Endothelial cell of umbilical vein (primary cell): ENCODE measurements around the gene RRM2. TPM values are rescaled to one million over a fixed set of nuclear protein-coding genes. Genes with fewer than 3 reads are reported as not detected.

Source experiments
- BruUV-seq: library from RNA; stranded (reverse); fragments of 400-500 nt; replicated peaks from 2 replicates; lab custom pipeline; 2021; lab: Mats Ljungman, UMichigan
- CTCF ChIA-PET: fragments of 300-600, 350-600 bp; sonication (Branson Sonifier 250); formaldehyde crosslinking; loops from one replicate; lab custom pipeline; 2021; ENCODE audit warnings: antibody characterized with exemption, inconsistent platforms; lab: Charles Lee
- POLR2A ChIA-PET: fragments of 300-600, 350-600 bp; sonication (Branson Sonifier 250); formaldehyde crosslinking; loops from one replicate; lab custom pipeline; 2021; ENCODE audit warnings: antibody characterized with exemption, inconsistent platforms; lab: Charles Lee
- DNase-seq: peaks from one replicate; pipeline ENCODE4 v3.0.0-alpha.2; 2011; ENCODE audit warnings: low read depth, low spot score
- FAIRE-seq: peaks from 2 replicates; lab custom pipeline; 2011; peaks lifted over from hg19 to GRCh38; lab: Jason Lieb, UNC
- H2AFZ ChIP-seq: 2 replicates; pipeline ENCODE4 v1.6.0; 2012; ENCODE audit warnings: low read depth, low read length, control low read depth, inconsistent platforms
- H3K27ac ChIP-seq: 2 replicates; pipeline ENCODE4 v1.5.1; 2011; ENCODE audit warnings: low read depth, mild to moderate bottlenecking, control low read depth, low read length, moderate library complexity; ENCODE audit not compliant: insufficient read depth
- H3K27me3 ChIP-seq, 2 experiments: 2 replicates each; pipeline versions ENCODE4 v1.6.0 to v1.6.1; 2011; ENCODE audit warnings: low read length in 2 of 2, mixed read lengths in 1 of 2; ENCODE audit not compliant: control insufficient read depth in 2 of 2, insufficient read depth in 2 of 2
- H3K36me3 ChIP-seq, 2 experiments: 2 replicates in 1 of 2; 3 replicates in 1 of 2; pipeline ENCODE4 v1.5.1; 2011; ENCODE audit warnings: low read length in 2 of 2, mild to moderate bottlenecking in 1 of 2, moderate library complexity in 1 of 2; ENCODE audit not compliant: control insufficient read depth in 2 of 2, insufficient read depth in 2 of 2; ENCODE audit errors: extremely low read depth in 1 of 2
- H3K4me1 ChIP-seq: 3 replicates; pipeline ENCODE4 v1.5.1; 2011; ENCODE audit warnings: mild to moderate bottlenecking, low read length; ENCODE audit not compliant: control insufficient read depth, insufficient read depth; ENCODE audit errors: extremely low read depth
- H3K4me2 ChIP-seq: 2 replicates; pipeline ENCODE4 v1.6.1; 2011; ENCODE audit warnings: low read length, control low read depth, mixed read lengths; ENCODE audit not compliant: insufficient read depth
- H3K4me3 ChIP-seq, 3 experiments: fragments of 200-600 bp in 1 of 3; sonication (generic), shearing (Covaris generic) in 1 of 3; replicated peaks in 1 of 3; 2 replicates each; pipeline ENCODE4 v1.5.1; 2011 to 2016; ENCODE audit warnings: control low read depth in 3 of 3, low read length in 3 of 3, mild to moderate bottlenecking in 2 of 3, inconsistent platforms in 1 of 3, low read depth in 1 of 3, moderate library complexity in 1 of 3; ENCODE audit not compliant: insufficient read depth in 1 of 3
- H3K79me2 ChIP-seq: 2 replicates; pipeline ENCODE4 v1.6.0; 2012; ENCODE audit warnings: low read length, inconsistent platforms; ENCODE audit not compliant: control insufficient read depth, insufficient read depth
- H3K9ac ChIP-seq: replicated peaks from 2 replicates; pipeline ENCODE3; 2011; ENCODE audit warnings: low read length, control low read depth; ENCODE audit not compliant: insufficient read depth; ENCODE audit errors: extremely low read depth
- H3K9me1 ChIP-seq: replicated peaks from 3 replicates; pipeline ENCODE4 v1.6.0; 2011; ENCODE audit warnings: mild to moderate bottlenecking, low read length; ENCODE audit not compliant: control insufficient read depth, insufficient read depth; ENCODE audit errors: extremely low read depth
- H3K9me3 ChIP-seq: replicated peaks from 2 replicates; pipeline ENCODE4 v1.5.1; 2012; ENCODE audit warnings: low read length, inconsistent platforms; ENCODE audit not compliant: control insufficient read depth, insufficient read depth
- H4K20me1 ChIP-seq: replicated peaks from 2 replicates; pipeline ENCODE3; 2011; ENCODE audit warnings: mild to moderate bottlenecking, low read length; ENCODE audit not compliant: control insufficient read depth, insufficient read depth; ENCODE audit errors: extremely low read depth
- EZH2 ChIP-seq: IDR thresholded peaks from 2 replicates; pipeline ENCODE4 v1.6.1; 2012; ENCODE audit warnings: borderline replicate concordance, low read depth, mild to moderate bottlenecking, moderate library complexity, low read length, inconsistent platforms; ENCODE audit not compliant: severe bottlenecking
- FOS ChIP-seq: IDR thresholded peaks from 2 replicates; pipeline ENCODE4 v1.6.1; 2011; ENCODE audit warnings: mild to moderate bottlenecking, low read length, moderate library complexity, borderline replicate concordance; ENCODE audit not compliant: insufficient read depth
- GATA2 ChIP-seq: IDR thresholded peaks from 2 replicates; pipeline ENCODE4 v1.7.0; 2011; ENCODE audit warnings: low read depth, mild to moderate bottlenecking, moderate library complexity, mixed read lengths, low read length; ENCODE audit not compliant: insufficient read length, insufficient read depth
- JUN ChIP-seq: IDR thresholded peaks from 2 replicates; pipeline ENCODE4 v1.6.1; 2011; ENCODE audit warnings: borderline replicate concordance, low read depth; ENCODE audit not compliant: insufficient read length, insufficient read depth
- MYC ChIP-seq: IDR thresholded peaks from one replicate; pipeline ENCODE4 v1.6.1; 2011; ENCODE audit warnings: mild to moderate bottlenecking, low read depth, low read length
- POLR2A ChIP-seq: IDR thresholded peaks from 2 replicates; pipeline ENCODE4 v1.6.1; 2012; ENCODE audit warnings: low read depth, mild to moderate bottlenecking, control low read depth, low read length
- POLR2AphosphoS5 ChIP-seq: IDR thresholded peaks from 2 replicates; pipeline ENCODE4 v1.6.1; 2012; ENCODE audit warnings: low read depth, mild to moderate bottlenecking, control low read depth, low read length, moderate library complexity; ENCODE audit not compliant: insufficient read depth
- dilution Hi-C: fragments of 300-500 bp; cut with MboI; formaldehyde crosslinking; loops from one replicate; pipeline ENCODE4 v1.15.0; 2019; ENCODE audit warnings: low sequenced_read_pairs; ENCODE audit not compliant: extremely low pct_ligation_motif_present
- intact Hi-C: fragments of 100-400 bp; cut with micrococcal nuclease; formaldehyde crosslinking; loops from one replicate; pipeline ENCODE4 v1.10.0; 2022
- polyA plus RNA-seq, 4 experiments: library from polyadenylated mRNA; depleted of rRNA in 3 of 4; stranded (reverse) in 3 of 4; unstranded in 1 of 4; fragments of >200 nt; gene quantifications; 2 replicates each; pipeline versions ENCODE4 v1.2.1 to v1.2.3, GENCODE V29; 2011 to 2012; ENCODE audit warnings: missing spikeins in 1 of 4
- total RNA-seq: library from RNA; stranded (reverse); gene quantifications from 2 replicates; pipeline ENCODE4 v1.2.3, GENCODE V29; 2021
- TF ChIP-seq, protein P1 (sequence below), 2 donors: IDR thresholded peaks; 1 replicate in 1 of 2; 2 replicates in 1 of 2; pipeline ENCODE4 v1.5.1; 2011; ENCODE audit warnings: low read length in 2 of 2, mild to moderate bottlenecking in 2 of 2, moderate library complexity in 2 of 2, control low read depth in 1 of 2, inconsistent platforms in 1 of 2, low read depth in 1 of 2; ENCODE audit not compliant: insufficient read depth in 1 of 2; ENCODE audit errors: extremely low read depth in 1 of 2
- TF ChIP-seq, protein P2 (sequence below): IDR thresholded peaks from 2 replicates; pipeline ENCODE4 v1.6.1; 2011; ENCODE audit not compliant: insufficient read depth, insufficient read length

Gene RRM2
- total and polyA plus RNA-seq, 2 donors (not counting 3 experiments of a cell fraction or from before 2014, with no cell fraction given), result 40.9 to 246 TPM

DNA sequence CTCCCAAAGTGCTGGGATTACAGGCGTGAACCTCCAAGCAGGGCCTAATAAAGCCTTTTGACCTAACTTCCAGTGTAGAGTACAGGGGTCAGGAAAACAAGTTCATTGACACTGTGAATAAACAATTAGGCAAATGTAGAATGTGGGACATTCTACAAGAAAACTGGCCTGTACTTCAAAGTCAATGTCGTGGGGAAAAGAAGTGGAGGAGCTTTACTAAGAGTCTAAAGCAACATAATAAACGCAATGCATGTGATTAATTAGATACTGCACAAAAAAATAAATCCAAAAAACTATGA is 3.6 kb upstream of the RRM2 start:
- BruUV-seq, result no TSS peak
- Histone ChIP-seq H4K20me1 (no peaks in the 10 kb centered on the region), H3K36me3 (no peaks in the 10 kb centered on the region), H3K79me2 (peaks cover 21% of the 10 kb centered on the region), H2AFZ (no peak overlapping the region), H3K9me1 (no peaks in the 10 kb centered on the region), H3K4me1 (peaks cover 29% of the 10 kb centered on the region), H3K9ac (no peak overlapping the region), H3K4me3 (no peak overlapping the region), H3K4me2 (no peak overlapping the region), H3K27ac (no peak overlapping the region), H3K27me3 (no peaks in the 10 kb centered on the region), H3K9me3 (no peaks in the 10 kb centered on the region)
- TF ChIP-seq, protein P1, sequence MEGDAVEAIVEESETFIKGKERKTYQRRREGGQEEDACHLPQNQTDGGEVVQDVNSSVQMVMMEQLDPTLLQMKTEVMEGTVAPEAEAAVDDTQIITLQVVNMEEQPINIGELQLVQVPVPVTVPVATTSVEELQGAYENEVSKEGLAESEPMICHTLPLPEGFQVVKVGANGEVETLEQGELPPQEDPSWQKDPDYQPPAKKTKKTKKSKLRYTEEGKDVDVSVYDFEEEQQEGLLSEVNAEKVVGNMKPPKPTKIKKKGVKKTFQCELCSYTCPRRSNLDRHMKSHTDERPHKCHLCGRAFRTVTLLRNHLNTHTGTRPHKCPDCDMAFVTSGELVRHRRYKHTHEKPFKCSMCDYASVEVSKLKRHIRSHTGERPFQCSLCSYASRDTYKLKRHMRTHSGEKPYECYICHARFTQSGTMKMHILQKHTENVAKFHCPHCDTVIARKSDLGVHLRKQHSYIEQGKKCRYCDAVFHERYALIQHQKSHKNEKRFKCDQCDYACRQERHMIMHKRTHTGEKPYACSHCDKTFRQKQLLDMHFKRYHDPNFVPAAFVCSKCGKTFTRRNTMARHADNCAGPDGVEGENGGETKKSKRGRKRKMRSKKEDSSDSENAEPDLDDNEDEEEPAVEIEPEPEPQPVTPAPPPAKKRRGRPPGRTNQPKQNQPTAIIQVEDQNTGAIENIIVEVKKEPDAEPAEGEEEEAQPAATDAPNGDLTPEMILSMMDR (IDR thresholded peaks at IDR 0.05; ENCODE audit: extremely low read depth in 1 of 2, insufficient read depth in 1 of 2, low read depth in 1 of 2, low read length in 2 of 2), result no peak
- ChIA-PET POLR2A (interaction anchor here (0.6 kb wide), 1 partner anchor 305 kb away, joined by 3 read pairs; no protein-coding TSS in a partner anchor), CTCF (interaction anchor here (1.3 to 2.9 kb wide), 4 partner anchors 22 to 316 kb away, joined by 3 to 16 read pairs (median 10); no protein-coding TSS in a partner anchor)
- intact Hi-C loops, result no loop called here
- dilution Hi-C loops, result no loop called here
- DNase-seq (no peak), FAIRE-seq (no peak)

DNA sequence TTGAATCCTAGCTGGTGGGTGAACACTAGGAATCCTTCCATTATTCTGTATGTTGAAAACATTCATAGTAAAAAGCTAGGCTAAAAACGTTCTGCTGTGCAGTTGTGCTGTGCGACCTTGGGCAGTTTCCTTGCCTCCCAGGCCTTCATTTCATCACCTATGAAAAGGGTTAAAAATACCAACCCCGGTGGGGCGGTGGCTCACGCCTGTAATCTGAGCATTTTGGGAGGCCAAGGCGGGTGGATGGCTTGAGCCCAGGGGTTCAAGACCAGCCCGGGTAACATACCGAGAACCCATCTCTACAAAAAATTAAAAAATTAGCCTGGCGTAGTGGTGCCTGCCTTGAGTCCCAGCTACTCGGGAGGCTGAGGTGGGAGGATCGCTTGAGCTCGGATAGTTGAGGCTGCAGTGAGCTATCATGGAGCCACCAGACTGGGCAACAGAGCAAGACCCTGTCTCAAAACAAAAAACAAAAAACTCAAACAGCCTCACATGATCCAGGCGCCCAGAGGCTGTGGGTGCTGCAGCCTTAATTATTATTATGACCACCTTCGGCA is 2.9 kb upstream of the RRM2 start:
- no TSS peak for BruUV-seq
- dilution Hi-C loops (no loop called here), intact Hi-C loops (loop anchor here (1.0 to 10.0 kb wide), 2 partner anchors 47 to 455 kb away; no protein-coding TSS in a partner anchor)
- no peak overlapping the region for H3K9ac ChIP-seq
- TF ChIP-seq JUN, result no peak
- TF ChIP-seq, protein P1 (IDR thresholded peaks at IDR 0.05; ENCODE audit: extremely low read depth in 1 of 2, insufficient read depth in 1 of 2, low read depth in 1 of 2, low read length in 2 of 2), result no peak
- no peak for TF ChIP-seq POLR2AphosphoS5
- TF ChIP-seq GATA2, result no peak
- no peak for TF ChIP-seq MYC
- no peak for TF ChIP-seq FOS
- no peak for TF ChIP-seq EZH2
- TF ChIP-seq, protein P2, sequence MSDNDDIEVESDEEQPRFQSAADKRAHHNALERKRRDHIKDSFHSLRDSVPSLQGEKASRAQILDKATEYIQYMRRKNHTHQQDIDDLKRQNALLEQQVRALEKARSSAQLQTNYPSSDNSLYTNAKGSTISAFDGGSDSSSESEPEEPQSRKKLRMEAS, result no peak
- TF ChIP-seq POLR2A, result no peak
- no peaks in the 10 kb centered on the region for H3K36me3 ChIP-seq
- no peaks in the 10 kb centered on the region for H4K20me1 ChIP-seq
- H3K27ac ChIP-seq, result no peak overlapping the region
- H3K79me2 ChIP-seq, result peaks cover 28% of the 10 kb centered on the region
- POLR2A ChIA-PET, result interaction anchor here (0.6 kb wide), 1 partner anchor 305 kb away, joined by 3 read pairs; no protein-coding TSS in a partner anchor
- no peaks in the 10 kb centered on the region for H3K27me3 ChIP-seq
- H3K4me1 ChIP-seq, result peaks cover 35% of the 10 kb centered on the region
- FAIRE-seq, result no peak
- H3K9me1 ChIP-seq, result no peaks in the 10 kb centered on the region
- DNase-seq, result no peak
- peak overlapping the region; percentile 80 for H3K4me2 ChIP-seq
- no peaks in the 10 kb centered on the region for H3K9me3 ChIP-seq
- H3K4me3 ChIP-seq, result peak overlapping the region in 2 of 3 experiments; percentile 54 to 91
- H2AFZ ChIP-seq, result peak overlapping the region; percentile 41
- CTCF ChIA-PET, result interaction anchor here (0.7 to 2.9 kb wide), 7 partner anchors 23 to 315 kb away, joined by 3 to 20 read pairs (median 9); no protein-coding TSS in a partner anchor
